Esophagus muscularis mucosa (tissue), 4 donors: ENCODE measurements around the gene CDH15. TPM values are rescaled to one million over a fixed set of nuclear protein-coding genes. Genes with fewer than 3 reads are reported as not detected.

ENCODE experiments used
- total RNA-seq, 4 donors: library from RNA; depleted of rRNA; stranded (reverse); fragments of >200 nt; gene quantifications; one replicate each; pipeline versions ENCODE4 v1.1.0 to v1.2.1, GENCODE V29; 2016

Gene CDH15
- total RNA-seq, 4 donors from 2014 or later = under 0.01 to 0.17 (median 0.13) TPM; not detected in 1

Other genes with a start within 250 kb of the CDH15 start
- 10 to 100 TPM in 1 of 4 donors, 1 to 10 TPM in 3; 2.0 to 10.4 (median 3.5) TPM for gene CBFA2T3, start 194.5 kb upstream of the CDH15 start, total RNA-seq
- gene ACSF3, start 77.9 kb upstream of the CDH15 start, total RNA-seq = 10 to 100 TPM; 23.5 to 29.8 (median 27.2) TPM
- under 1 TPM in 1 of 4 donors, not detected in 3; 0.26 TPM for gene SLC22A31, start 28.8 kb downstream of the CDH15 start, total RNA-seq
- 10 to 100 TPM; 11.2 to 17.2 (median 13.9) TPM for gene ZNF778, start 46.0 kb downstream of the CDH15 start, total RNA-seq